ENCODE data around the gene NAGPA. TPM values are rescaled to one million over a fixed set of nuclear protein-coding genes. Genes with fewer than 3 reads are reported as not detected.

The NAGPA gene
- total and polyA plus RNA-seq, 8 donors: 3.7 to 10.0 (median 6.6) TPM

DNA sequence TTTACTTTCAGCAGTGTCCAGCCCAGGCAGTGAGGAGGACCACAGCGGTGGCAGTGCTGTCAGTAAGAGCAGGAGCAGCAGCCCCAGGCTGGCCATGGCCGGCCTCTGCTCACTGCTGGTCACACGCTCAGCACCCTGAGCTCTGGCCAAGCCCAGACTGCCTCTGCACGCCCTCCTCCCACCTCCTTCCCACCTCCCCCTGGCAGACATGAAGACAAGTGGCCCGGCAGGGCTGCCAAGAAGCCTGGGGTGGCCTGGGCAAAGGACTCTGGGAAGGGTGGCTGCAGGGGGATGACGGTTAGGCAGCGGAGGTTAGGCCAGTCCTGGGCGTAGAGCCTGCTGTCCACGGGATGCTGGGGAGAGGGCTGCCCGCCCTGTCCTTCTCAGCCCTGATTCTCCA is 32.1 kb upstream of the NAGPA start, which contains the start of gene C16orf89:
C16orf89 (minus strand) TSS at position 144 of the 400 bp plus-strand sequence; CDS start at position 96, 48 bp downstream.
- WGBS, 2 donors: 60 to 63% methylated on average over 8 to 10 of the region's 10 CpGs
- ATAC-seq (peak in 3 of 4 donors; percentile 25 to 67 (median 55)), DNase-seq (no peak), FAIRE-seq (no peak)
- no peak within 1 kb of the TSS for H3K4me3 ChIP-seq
- TF ChIP-seq, protein P1, sequence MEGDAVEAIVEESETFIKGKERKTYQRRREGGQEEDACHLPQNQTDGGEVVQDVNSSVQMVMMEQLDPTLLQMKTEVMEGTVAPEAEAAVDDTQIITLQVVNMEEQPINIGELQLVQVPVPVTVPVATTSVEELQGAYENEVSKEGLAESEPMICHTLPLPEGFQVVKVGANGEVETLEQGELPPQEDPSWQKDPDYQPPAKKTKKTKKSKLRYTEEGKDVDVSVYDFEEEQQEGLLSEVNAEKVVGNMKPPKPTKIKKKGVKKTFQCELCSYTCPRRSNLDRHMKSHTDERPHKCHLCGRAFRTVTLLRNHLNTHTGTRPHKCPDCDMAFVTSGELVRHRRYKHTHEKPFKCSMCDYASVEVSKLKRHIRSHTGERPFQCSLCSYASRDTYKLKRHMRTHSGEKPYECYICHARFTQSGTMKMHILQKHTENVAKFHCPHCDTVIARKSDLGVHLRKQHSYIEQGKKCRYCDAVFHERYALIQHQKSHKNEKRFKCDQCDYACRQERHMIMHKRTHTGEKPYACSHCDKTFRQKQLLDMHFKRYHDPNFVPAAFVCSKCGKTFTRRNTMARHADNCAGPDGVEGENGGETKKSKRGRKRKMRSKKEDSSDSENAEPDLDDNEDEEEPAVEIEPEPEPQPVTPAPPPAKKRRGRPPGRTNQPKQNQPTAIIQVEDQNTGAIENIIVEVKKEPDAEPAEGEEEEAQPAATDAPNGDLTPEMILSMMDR (IDR thresholded peaks at IDR 0.05): no peak
- H3K9me3 ChIP-seq: no peaks in the 10 kb centered on the region
- H3K27me3 ChIP-seq: no peaks in the 10 kb centered on the region
- H3K4me1 ChIP-seq: no peaks in the 10 kb centered on the region
- no peak within 1 kb of the TSS for H3K27ac ChIP-seq
- intact Hi-C loops (cut with DNase I): no loop called here
- no peaks in the 10 kb centered on the region for H3K36me3 ChIP-seq

DNA sequence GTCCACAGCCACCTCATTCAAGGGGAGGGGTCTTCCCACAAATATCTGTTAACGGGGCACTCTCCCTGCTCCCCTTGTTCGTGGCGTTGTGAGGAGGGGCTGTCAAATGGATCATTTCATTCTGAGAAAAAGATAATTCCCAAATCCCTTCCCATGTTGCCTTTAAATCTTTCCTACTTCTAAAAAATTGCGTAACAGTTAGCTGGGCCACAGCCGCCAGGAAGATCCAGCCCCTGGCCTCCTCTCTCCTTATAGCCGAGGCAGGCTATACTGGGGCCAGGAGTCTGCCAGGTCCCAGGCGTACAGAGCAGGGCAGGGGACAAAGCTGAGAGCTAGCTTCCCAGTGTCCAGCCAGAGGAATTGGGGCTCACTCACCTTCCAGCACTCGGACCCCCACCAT is 31.6 kb upstream of the NAGPA start:
- H3K27ac ChIP-seq: no peak overlapping the region
- ATAC-seq (peak in 3 of 4 donors; percentile 34 to 62 (median 59)), FAIRE-seq (no peak), DNase-seq (no peak)
- TF ChIP-seq, protein P1 (IDR thresholded peaks at IDR 0.05): no peak
- H3K4me1 ChIP-seq: no peaks in the 10 kb centered on the region
- intact Hi-C loops (cut with DNase I): no loop called here
- WGBS, 2 donors: 45 to 50% methylated on average over 8 of the region's 8 CpGs
- no peaks in the 10 kb centered on the region for H3K36me3 ChIP-seq
- H3K9me3 ChIP-seq: no peaks in the 10 kb centered on the region
- H3K4me3 ChIP-seq: no peak overlapping the region
- no peaks in the 10 kb centered on the region for H3K27me3 ChIP-seq

- ATAC-seq (peak in 3 of 4 donors; percentile 21 to 53 (median 47)), DNase-seq (peak in 1 of 6 donors; percentile 40), FAIRE-seq (no peak)
- no peak overlapping the region for H3K27ac ChIP-seq
- no peak overlapping the region for H3K4me3 ChIP-seq
- H3K36me3 ChIP-seq: no peaks in the 10 kb centered on the region
- H3K27me3 ChIP-seq: no peaks in the 10 kb centered on the region
- WGBS, 2 donors: 36 to 39% methylated on average over 7 of the region's 7 CpGs
- H3K4me1 ChIP-seq: no peaks in the 10 kb centered on the region
- intact Hi-C loops (cut with DNase I): no loop called here
- TF ChIP-seq, protein P1 (IDR thresholded peaks at IDR 0.05): no peak
- H3K9me3 ChIP-seq: no peaks in the 10 kb centered on the region
These were observed 31.2 kb upstream of the NAGPA start for GRCh38 chr16:5064915-5065314.

DNA sequence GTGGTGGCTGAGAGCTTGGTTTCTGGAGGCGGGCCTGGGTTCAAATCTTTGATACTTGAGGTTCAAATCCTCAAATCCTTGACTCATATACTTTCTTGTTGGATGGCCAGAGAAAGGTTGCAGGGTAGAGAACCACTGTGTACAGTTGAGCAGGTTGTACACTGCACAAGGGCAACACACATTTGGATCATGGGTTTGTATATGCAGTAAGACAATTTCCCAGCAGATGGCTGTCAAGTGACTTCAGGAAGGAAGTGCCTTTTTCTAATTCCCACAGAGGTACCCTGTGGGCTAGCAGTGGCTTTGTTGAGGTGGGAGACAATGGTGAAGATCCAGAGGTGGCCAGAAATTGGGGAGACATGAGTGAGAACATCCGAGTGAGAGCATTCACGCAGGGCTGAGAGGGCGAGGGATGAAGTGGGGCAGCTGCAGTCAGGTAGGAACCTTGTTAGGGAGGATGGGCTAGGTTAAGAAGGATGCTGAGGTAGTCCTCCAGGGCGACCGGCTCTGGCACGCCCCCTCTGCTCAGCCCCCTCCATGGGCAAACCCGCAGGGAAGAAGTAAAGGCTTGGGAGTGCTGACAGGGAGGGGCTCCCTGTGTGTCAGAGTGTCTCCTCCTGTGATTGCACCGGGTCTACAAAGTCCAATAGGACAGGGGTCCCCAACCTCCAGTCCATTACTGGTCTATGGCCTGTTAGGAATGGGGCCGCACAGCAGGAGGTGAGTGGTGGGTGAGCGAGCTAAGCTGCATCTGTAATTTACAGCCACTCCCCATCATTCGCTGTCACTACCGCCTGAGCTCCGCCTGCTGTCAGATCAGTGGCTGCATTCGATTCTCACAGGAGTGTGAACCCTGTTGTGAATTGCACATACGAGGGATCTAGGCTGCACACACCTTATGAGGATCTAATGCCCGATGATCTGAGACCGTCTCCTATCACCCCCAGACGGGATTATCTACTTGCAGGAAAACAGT is 29.3 kb upstream of the NAGPA start:
- no peak overlapping the region for H3K27ac ChIP-seq
- ATAC-seq (no peak), DNase-seq (no peak), FAIRE-seq (no peak)
- H3K4me3 ChIP-seq: no peak overlapping the region
- H3K9me3 ChIP-seq: no peaks in the 10 kb centered on the region
- TF ChIP-seq, protein P1 (IDR thresholded peaks at IDR 0.05): no peak
- no peaks in the 10 kb centered on the region for H3K4me1 ChIP-seq
- H3K36me3 ChIP-seq: no peaks in the 10 kb centered on the region
- intact Hi-C loops (cut with DNase I): no loop called here
- no peaks in the 10 kb centered on the region for H3K27me3 ChIP-seq
- WGBS, 2 donors: 74 to 75% methylated on average over 19 of the region's 19 CpGs

- Histone ChIP-seq H3K4me3 (no peak overlapping the region), H3K27ac (no peak overlapping the region), H3K36me3 (no peaks in the 10 kb centered on the region), H3K27me3 (no peaks in the 10 kb centered on the region), H3K4me1 (no peaks in the 10 kb centered on the region), H3K9me3 (no peaks in the 10 kb centered on the region)
- DNase-seq (no peak), FAIRE-seq (no peak), ATAC-seq (no peak)
- WGBS, 2 donors: 82 to 91% methylated on average over 11 of the region's 11 CpGs
- TF ChIP-seq, protein P1 (IDR thresholded peaks at IDR 0.05): no peak
- intact Hi-C loops (cut with DNase I): no loop called here
These were observed 28.3 kb upstream of the NAGPA start for GRCh38 chr16:5062051-5062450.
